ENCODE data around the gene POGZ.

DNA sequence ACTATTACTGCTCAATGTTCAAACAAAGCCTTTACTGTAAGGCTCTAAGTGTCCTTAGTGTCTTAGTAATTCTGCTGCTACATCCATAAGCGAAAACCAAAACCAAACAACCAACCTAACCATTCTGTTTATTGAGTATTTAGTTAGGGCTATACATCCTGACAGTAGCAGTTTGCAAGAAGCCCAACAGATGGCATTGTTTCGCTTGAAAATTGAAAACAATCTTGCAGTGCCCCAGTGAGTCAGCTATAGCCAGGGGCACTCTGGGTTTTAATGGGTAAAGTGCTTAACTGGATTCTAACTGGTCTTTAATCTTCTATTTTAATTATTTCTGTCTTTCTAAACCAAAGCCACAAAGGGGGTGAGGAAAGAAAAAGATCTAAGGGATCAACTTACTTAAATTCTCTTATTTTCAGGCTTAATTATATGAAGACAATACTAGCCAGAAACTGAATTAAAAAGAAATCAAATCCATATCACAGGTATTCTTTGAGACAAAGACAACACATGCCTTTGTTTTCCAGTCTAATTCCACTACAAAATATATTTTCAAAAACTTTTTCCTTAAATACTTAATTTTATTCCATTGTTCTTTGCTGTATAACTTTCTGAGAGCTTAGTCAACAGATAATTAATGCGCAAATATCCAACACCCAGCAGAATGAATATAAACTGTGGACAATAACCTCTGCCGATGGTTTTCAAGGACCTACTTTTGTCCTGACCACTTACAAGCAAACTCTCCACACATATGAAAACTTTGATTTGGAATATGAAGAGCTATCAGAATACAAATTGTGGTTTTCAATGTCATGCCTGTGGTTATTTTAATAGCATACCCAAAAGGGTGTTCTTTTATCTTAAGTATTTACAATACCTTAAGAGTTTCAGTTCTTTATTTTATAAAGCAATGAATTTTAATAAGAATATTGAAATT is 15.2 kb downstream of the POGZ start:
- TF ChIP-seq, protein P1, sequence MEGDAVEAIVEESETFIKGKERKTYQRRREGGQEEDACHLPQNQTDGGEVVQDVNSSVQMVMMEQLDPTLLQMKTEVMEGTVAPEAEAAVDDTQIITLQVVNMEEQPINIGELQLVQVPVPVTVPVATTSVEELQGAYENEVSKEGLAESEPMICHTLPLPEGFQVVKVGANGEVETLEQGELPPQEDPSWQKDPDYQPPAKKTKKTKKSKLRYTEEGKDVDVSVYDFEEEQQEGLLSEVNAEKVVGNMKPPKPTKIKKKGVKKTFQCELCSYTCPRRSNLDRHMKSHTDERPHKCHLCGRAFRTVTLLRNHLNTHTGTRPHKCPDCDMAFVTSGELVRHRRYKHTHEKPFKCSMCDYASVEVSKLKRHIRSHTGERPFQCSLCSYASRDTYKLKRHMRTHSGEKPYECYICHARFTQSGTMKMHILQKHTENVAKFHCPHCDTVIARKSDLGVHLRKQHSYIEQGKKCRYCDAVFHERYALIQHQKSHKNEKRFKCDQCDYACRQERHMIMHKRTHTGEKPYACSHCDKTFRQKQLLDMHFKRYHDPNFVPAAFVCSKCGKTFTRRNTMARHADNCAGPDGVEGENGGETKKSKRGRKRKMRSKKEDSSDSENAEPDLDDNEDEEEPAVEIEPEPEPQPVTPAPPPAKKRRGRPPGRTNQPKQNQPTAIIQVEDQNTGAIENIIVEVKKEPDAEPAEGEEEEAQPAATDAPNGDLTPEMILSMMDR (conservative IDR thresholded peaks at IDR 0.05; ENCODE audit: low read depth, low read length), result peak; percentile 89
- no peak for TF ChIP-seq MAFK (IDR thresholded peaks at IDR 0.05; ENCODE audit: low read depth, low read length)
- no peak for TF ChIP-seq POLR2A (IDR thresholded peaks at IDR 0.05; ENCODE audit: low read depth, low read length)
- no peak for TF ChIP-seq CEBPB (IDR thresholded peaks at IDR 0.05; ENCODE audit: low read depth, low read length)
- no peak for TF ChIP-seq BHLHE40 (IDR thresholded peaks at IDR 0.05; ENCODE audit: low read depth, low read length)
- TF ChIP-seq RAD21 (IDR thresholded peaks at IDR 0.05; ENCODE audit: low read length), result peak; percentile 80
- TF ChIP-seq, protein P2, sequence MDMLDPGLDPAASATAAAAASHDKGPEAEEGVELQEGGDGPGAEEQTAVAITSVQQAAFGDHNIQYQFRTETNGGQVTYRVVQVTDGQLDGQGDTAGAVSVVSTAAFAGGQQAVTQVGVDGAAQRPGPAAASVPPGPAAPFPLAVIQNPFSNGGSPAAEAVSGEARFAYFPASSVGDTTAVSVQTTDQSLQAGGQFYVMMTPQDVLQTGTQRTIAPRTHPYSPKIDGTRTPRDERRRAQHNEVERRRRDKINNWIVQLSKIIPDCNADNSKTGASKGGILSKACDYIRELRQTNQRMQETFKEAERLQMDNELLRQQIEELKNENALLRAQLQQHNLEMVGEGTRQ (IDR thresholded peaks at IDR 0.05; ENCODE audit: low read depth, low read length), result no peak
- no peak for TF ChIP-seq CHD1 (IDR thresholded peaks at IDR 0.05; ENCODE audit: low read depth, low read length)
- TF ChIP-seq NFE2L2 (IDR thresholded peaks at IDR 0.05; ENCODE audit: low read depth, low read length), result 0 out of 2 replicates have a peak, but pooled peaks have one; percentile 19
- TF ChIP-seq, protein P3, sequence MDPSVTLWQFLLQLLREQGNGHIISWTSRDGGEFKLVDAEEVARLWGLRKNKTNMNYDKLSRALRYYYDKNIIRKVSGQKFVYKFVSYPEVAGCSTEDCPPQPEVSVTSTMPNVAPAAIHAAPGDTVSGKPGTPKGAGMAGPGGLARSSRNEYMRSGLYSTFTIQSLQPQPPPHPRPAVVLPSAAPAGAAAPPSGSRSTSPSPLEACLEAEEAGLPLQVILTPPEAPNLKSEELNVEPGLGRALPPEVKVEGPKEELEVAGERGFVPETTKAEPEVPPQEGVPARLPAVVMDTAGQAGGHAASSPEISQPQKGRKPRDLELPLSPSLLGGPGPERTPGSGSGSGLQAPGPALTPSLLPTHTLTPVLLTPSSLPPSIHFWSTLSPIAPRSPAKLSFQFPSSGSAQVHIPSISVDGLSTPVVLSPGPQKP (IDR thresholded peaks at IDR 0.05; ENCODE audit: borderline replicate concordance, low read depth, low read length), result no peak
- TF ChIP-seq RCOR1 (IDR thresholded peaks at IDR 0.05; ENCODE audit: insufficient replicate concordance, low read length), result no peak
- no peak for TF ChIP-seq MXI1 (IDR thresholded peaks at IDR 0.05; ENCODE audit: borderline replicate concordance, low read depth, low read length)

All from IMR-90 (cell line).